ENCODE results near the gene LRFN2. TPM values are rescaled to one million over a fixed set of nuclear protein-coding genes. Genes with fewer than 3 reads are reported as not detected.

The LRFN2 gene
- total RNA-seq, 1 donor from 2014 or later, result not detected

- no peak for DNase-seq (ENCODE audit: extremely low spot score in 2 of 2)
- intact Hi-C loops (cut with DNase I), result no loop called here
Measured at GRCh38 chr6:40397287-40398033, 189.7 kb downstream of the LRFN2 start.

GRCh38 chr6:40395698-40396076, 191.5 kb downstream of the LRFN2 start:
- Histone ChIP-seq H3K36me3 (no peaks in the 10 kb centered on the region), H3K9me3 (no peaks in the 10 kb centered on the region), H3K27me3 (no peaks in the 10 kb centered on the region), H3K4me3 (no peak overlapping the region), H3K27ac (no peak overlapping the region), H3K4me1 (no peaks in the 10 kb centered on the region)
- DNase-seq (ENCODE audit: extremely low spot score in 2 of 2), result peak in 1 of 2 donors; percentile 19
- intact Hi-C loops (cut with DNase I), result no loop called here
- TF ChIP-seq CTCF (IDR thresholded peaks at IDR 0.05) (no peak), POLR2A (IDR thresholded peaks at IDR 0.05) (no peak), POLR2AphosphoS5 (IDR thresholded peaks at IDR 0.05; ENCODE audit: insufficient read depth in 1 of 2, low read depth in 1 of 2) (no peak)

More at GRCh38 chr6:40397287-40398033, 189.7 kb downstream of the LRFN2 start:
- H3K27ac ChIP-seq, result no peak overlapping the region
- H3K9me3 ChIP-seq, result no peaks in the 10 kb centered on the region
- no peak overlapping the region for H3K4me3 ChIP-seq
- TF ChIP-seq CTCF (IDR thresholded peaks at IDR 0.05), result no peak
- no peak for TF ChIP-seq POLR2AphosphoS5 (IDR thresholded peaks at IDR 0.05; ENCODE audit: insufficient read depth in 1 of 2, low read depth in 1 of 2)
- no peak for TF ChIP-seq POLR2A (IDR thresholded peaks at IDR 0.05)
- no peaks in the 10 kb centered on the region for H3K4me1 ChIP-seq
- H3K36me3 ChIP-seq, result no peaks in the 10 kb centered on the region
- H3K27me3 ChIP-seq, result no peaks in the 10 kb centered on the region

GRCh38 chr6:40395066-40395697, 192.0 kb downstream of the LRFN2 start:
- no peak overlapping the region for H3K27ac ChIP-seq
- intact Hi-C loops (cut with DNase I), result no loop called here
- no peaks in the 10 kb centered on the region for H3K36me3 ChIP-seq
- H3K9me3 ChIP-seq, result no peaks in the 10 kb centered on the region
- H3K27me3 ChIP-seq, result no peaks in the 10 kb centered on the region
- TF ChIP-seq CTCF (IDR thresholded peaks at IDR 0.05) (no peak), POLR2AphosphoS5 (IDR thresholded peaks at IDR 0.05; ENCODE audit: insufficient read depth in 1 of 2, low read depth in 1 of 2) (no peak), POLR2A (IDR thresholded peaks at IDR 0.05) (no peak)
- H3K4me3 ChIP-seq, result no peak overlapping the region
- DNase-seq (ENCODE audit: extremely low spot score in 2 of 2), result peak; percentile 62 to 70
- H3K4me1 ChIP-seq, result no peaks in the 10 kb centered on the region

- Histone ChIP-seq H3K27ac (no peak overlapping the region), H3K4me3 (no peak overlapping the region), H3K36me3 (no peaks in the 10 kb centered on the region), H3K9me3 (no peaks in the 10 kb centered on the region), H3K4me1 (no peaks in the 10 kb centered on the region), H3K27me3 (no peaks in the 10 kb centered on the region)
- no peak for TF ChIP-seq CTCF (IDR thresholded peaks at IDR 0.05)
- TF ChIP-seq POLR2A (IDR thresholded peaks at IDR 0.05), result no peak
- no peak for TF ChIP-seq POLR2AphosphoS5 (IDR thresholded peaks at IDR 0.05; ENCODE audit: insufficient read depth in 1 of 2, low read depth in 1 of 2)
- DNase-seq (ENCODE audit: extremely low spot score in 2 of 2), result peak; percentile 40 to 43
- intact Hi-C loops (cut with DNase I), result no loop called here
Measured at GRCh38 chr6:40394381-40394780, 192.8 kb downstream of the LRFN2 start.

- TF ChIP-seq POLR2AphosphoS5 (IDR thresholded peaks at IDR 0.05; ENCODE audit: insufficient read depth in 1 of 2, low read depth in 1 of 2), result no peak
- no peak for TF ChIP-seq CTCF (IDR thresholded peaks at IDR 0.05)
- no peak for TF ChIP-seq POLR2A (IDR thresholded peaks at IDR 0.05)
- H3K27ac ChIP-seq, result no peak overlapping the region
Measured at GRCh38 chr6:40393641-40394040, 193.5 kb downstream of the LRFN2 start.

More at GRCh38 chr6:40393641-40394040, 193.5 kb downstream of the LRFN2 start:
- intact Hi-C loops (cut with DNase I), result no loop called here
- Histone ChIP-seq H3K36me3 (no peaks in the 10 kb centered on the region), H3K9me3 (no peaks in the 10 kb centered on the region), H3K27me3 (no peaks in the 10 kb centered on the region), H3K4me3 (no peak overlapping the region), H3K4me1 (no peaks in the 10 kb centered on the region)
- peak; percentile 77 to 95 for DNase-seq (ENCODE audit: extremely low spot score in 2 of 2)
